HG03095 (cell line): ENCODE results near the gene MRNIP.
"Not testable (repeated sequence)": the region's sequence is repeated elsewhere in the genome, so short reads cannot be mapped to it uniquely, and the experiment has no call there.

Experiments used
- ATAC-seq: cut with Tn5 transposase; IDR thresholded peaks from one replicate; pipeline ENCODE4 v1.9.1; 2021; ENCODE audit warnings: moderate library complexity; ENCODE audit not compliant: unreplicated experiment

Gene MRNIP

DNA sequence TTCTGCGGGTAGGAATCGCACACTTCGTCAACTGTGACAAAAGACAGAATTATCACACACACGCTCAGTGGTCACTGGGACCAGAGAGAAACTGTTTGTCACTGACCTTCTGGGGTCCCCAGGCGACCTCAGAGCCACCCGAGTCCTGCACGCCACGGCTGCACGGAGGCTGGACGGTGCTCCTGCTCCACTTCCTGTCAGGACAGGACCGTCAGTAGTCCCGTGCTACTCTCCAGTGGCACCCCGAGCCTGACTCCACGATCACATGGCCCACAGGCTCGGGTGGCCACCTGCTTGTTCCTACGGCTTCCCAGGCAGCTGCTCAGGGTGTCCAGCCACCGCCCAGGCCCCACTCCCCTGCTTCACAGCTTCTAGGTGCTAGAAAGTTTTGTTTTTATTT is 17.9 kb downstream of the MRNIP start:
- no peak for ATAC-seq

DNA sequence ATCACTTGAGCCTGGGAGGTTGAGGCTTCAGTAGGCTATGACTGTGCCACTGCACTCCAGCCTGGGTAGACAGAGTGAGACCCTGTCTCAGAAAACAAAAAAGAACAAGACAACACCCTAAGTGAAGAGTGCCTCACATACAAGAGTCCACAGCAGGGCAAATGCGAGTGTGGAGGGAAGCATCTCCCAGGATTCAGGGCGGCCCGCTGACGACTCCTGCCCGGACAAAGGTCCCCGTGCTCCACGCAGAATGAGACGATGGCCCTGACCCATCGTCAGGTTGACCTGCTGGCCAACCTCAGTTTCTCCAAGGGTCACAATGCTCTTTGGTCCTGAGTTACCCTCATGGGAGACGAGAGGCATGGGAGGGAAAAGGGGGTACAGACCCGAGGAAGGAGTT is 18.3 kb downstream of the MRNIP start:
- no peak for ATAC-seq

GRCh38 chr5:179839328-179840256 is 19.0 kb downstream of the MRNIP start:
- ATAC-seq, result no peak

DNA sequence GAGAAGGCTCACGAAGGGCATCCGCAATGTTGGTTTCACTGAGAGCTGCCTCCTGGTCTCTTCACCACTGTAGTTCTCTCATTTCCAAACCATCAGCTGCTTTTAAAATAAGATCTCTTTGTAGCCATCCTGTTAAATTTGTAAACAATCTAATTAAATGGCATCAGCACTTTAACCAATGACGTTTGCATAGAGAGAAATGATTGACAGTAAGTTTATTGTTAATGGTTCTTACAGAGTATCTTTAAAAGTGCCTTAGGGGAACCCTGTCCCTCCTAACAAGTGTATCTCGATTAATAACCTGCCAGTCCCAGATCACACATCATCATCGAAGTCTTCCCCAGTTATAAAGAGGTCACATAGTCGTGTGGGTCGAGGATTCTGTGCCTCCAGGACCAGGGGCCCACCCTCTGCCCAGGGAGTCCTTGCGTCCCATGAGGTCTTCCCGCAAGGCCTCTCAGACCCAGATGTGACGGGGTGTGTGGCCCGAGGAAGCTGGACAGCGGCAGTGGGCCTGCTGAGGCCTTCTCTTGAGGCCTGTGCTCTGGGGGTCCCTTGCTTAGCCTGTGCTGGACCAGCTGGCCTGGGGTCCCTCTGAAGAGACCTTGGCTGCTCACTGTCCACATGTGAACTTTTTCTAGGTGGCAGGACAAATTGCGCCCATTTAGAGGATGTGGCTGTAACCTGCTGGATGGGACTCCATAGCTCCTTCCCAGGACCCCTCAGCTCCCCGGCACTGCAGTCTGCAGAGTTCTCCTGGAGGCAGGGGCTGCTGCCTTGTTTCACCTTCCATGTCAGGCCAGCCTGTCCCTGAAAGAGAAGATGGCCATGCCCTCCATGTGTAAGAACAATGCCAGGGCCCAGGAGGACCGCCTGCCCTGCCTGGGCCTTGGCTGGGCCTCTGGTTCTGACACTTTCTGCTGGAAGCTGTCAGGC is 21.3 kb downstream of the MRNIP start:
- no peak for ATAC-seq

DNA sequence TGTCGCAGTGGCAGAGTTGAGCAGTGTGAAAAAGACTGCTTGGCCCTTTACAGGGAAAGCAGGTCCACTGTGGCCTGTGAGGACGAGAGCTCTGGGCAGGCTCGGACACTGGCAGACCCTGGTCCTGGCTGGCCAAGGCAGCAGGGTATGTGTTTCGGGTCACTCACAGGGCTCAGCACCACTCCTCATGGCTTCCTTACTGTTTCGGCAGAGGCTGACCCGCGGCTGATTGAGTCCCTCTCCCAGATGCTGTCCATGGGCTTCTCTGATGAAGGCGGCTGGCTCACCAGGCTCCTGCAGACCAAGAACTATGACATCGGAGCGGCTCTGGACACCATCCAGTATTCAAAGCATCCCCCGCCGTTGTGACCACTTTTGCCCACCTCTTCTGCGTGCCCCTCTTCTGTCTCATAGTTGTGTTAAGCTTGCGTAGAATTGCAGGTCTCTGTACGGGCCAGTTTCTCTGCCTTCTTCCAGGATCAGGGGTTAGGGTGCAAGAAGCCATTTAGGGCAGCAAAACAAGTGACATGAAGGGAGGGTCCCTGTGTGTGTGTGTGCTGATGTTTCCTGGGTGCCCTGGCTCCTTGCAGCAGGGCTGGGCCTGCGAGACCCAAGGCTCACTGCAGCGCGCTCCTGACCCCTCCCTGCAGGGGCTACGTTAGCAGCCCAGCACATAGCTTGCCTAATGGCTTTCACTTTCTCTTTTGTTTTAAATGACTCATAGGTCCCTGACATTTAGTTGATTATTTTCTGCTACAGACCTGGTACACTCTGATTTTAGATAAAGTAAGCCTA is 22.2 kb downstream of the MRNIP start:
- ATAC-seq, result peak; percentile 47

DNA sequence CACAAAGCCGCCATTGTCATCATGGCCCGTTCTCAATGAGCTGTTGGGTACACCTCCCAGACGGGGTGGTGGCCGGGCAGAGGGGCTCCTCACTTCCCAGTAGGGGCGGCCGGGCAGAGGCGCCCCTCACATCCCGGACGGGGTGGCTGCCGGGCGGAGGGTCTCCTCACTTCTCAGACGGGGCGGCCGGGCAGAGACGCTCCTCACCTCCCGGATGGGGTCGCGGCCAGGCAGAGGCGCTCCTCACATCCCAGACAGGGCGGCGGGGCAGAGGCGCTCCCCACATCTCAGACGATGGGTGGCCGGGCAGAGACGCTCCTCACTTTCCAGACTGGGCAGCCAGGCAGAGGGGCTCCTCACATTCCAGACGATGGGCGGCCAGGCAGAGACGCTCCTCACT is 23.7 kb downstream of the MRNIP start:
- ATAC-seq, result not testable (repeated sequence)

- no peak for ATAC-seq
Observed at GRCh38 chr5:179834120-179834519, 24.5 kb downstream of the MRNIP start.

- no peak for ATAC-seq
Observed at GRCh38 chr5:179833709-179834070, 24.9 kb downstream of the MRNIP start.

DNA sequence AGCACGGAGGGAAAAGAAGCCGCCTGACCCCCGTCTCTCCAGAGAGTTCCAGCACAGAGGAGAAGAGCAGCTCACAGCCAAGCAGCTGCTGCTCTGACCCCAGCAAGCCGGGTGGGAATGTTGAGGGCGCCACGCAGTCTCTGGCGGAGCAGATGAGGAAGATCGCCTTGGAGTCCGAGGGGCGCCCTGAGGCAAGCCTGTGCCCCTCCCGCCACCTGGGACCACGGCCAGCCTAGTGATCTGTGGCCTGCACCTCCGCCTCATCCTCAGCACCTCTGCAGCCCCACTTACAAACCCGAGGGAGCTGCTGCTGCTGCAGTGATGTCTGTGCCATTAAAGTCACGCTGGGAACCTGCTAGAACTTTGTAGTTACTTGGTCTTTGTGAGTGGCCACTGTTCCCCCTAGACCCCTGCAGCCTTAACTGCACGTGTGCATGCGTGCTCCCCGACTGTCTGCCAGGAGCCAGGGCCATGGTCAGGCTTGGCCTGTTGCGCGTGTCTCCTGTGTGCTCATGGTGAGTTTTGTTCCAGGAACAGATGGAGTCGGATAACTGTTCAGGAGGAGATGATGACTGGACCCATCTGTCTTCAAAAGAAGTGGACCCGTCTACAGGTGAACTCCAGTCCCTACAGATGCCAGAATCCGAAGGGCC is 25.4 kb downstream of the MRNIP start:
- ATAC-seq, result no peak

- no peak for ATAC-seq
Observed at GRCh38 chr5:179832039-179832745, 26.4 kb downstream of the MRNIP start.

DNA sequence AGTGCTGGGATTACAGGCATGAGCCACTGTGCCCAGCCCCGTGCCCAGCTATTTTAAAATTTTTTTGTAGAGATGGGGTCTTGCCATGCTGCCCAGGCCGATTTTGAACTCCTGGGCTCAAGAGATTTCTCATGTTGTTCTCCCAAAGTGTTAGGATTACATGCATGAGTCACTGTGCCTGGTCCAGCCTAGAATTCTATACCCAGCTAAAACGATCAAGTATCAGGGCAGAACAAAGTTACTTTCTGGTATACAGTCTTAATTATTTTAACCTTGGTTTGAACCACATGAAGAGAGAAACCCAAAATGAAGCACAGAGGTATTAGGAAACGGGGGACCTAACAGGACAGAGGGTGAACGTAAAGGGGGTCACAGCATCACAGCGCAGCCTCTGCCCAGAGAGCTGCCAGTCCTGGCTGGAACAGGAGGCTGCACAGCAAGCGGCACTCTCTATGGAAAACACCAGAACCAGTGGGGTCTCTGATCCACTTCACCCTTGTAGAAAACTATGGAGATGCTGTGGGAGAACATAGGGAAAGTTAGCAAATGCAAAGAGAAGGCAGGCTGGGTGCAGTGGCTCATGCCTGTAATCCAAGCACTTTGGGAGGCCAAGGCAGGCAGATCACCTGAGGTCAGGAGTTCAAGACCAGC is 27.7 kb downstream of the MRNIP start:
- no peak for ATAC-seq

GRCh38 chr5:179829732-179830435 is 28.7 kb downstream of the MRNIP start:
- ATAC-seq, result no peak

GRCh38 chr5:179828756-179829421 is 29.7 kb downstream of the MRNIP start:
- no peak for ATAC-seq

- no peak for ATAC-seq
Observed at GRCh38 chr5:179827680-179828079, 30.9 kb downstream of the MRNIP start.

DNA sequence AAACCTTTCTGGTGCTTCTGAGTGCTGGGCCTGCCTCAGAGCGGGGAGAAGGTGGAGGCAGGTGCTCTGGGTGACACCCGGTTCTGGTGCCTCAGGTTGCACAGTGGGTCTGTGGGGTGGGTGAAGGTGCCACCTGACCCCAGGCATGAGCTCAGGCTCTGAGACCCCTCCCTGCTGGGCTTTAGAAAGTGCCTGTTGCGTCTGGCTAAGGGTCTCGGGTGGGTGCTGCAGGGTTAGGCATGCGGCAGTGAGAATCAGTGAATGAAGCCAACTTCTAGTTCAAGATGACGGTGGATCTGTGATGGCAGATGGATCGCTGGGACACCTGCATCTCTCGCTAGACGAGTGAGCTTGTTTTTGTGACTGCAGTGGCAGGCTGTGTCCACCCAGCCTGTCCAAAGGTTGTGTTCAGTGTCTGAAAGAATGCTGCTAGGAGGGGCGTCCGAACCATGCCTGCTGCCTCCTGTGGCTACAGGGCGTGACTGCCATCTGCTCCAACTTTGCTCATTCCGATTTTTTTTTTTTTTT is 32.9 kb downstream of the MRNIP start:
- no peak for ATAC-seq

DNA sequence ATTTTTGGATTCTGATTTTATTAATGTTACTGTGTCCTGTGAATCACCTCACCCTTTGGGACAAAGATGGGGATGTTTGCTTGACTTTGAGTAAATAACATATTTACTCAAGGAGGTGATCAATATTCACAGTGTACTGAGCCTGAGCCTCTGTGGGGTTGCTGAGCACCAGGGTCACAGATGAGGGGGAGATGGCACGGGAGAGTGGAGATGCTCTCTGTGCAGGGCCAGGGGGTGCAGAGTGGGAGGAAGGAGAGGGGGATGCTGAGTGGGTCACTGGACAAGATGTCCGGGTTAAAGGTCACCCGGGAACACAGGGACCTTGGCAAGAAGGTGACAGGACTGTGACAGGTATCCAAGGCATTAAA is 33.9 kb downstream of the MRNIP start:
- ATAC-seq, result no peak

GRCh38 chr5:179823937-179824744 is 34.5 kb downstream of the MRNIP start:
- ATAC-seq, result no peak
